Choroid plexus epithelial cell (primary cell): ENCODE data around the gene MGAT1.

Experiments
- DNase-seq: peaks from one replicate; pipeline ENCODE4 v3.0.0-alpha.2; 2010; ENCODE audit warnings: low read depth
- H3K4me3 ChIP-seq: 2 replicates; pipeline ENCODE4 v1.5.1; 2011; ENCODE audit warnings: low read depth, mild to moderate bottlenecking, control low read depth, low read length, moderate library complexity
- CTCF ChIP-seq: conservative IDR thresholded peaks from 2 replicates; pipeline ENCODE4 v1.5.1; 2011; ENCODE audit warnings: low read depth, mild to moderate bottlenecking, control low read depth, inconsistent platforms, low read length, moderate library complexity

MGAT1 gene

GRCh38 chr5:180804129-180804618 is 1.6 kb upstream of the MGAT1 start:
- H3K4me3 ChIP-seq = no peak overlapping the region
- no peak for TF ChIP-seq CTCF
- no peak for DNase-seq

- H3K4me3 ChIP-seq = peak overlapping the region; percentile 99
- peak; percentile 48 for DNase-seq
- TF ChIP-seq CTCF = peak; percentile 40
These were observed 849 bp upstream of the MGAT1 start for GRCh38 chr5:180803181-180804128.

- no peak for TF ChIP-seq CTCF
- no peak for DNase-seq
These were observed 846 bp downstream of the MGAT1 start for GRCh38 chr5:180801596-180802324.

GRCh38 chr5:180799902-180800801 is 2.5 kb downstream of the MGAT1 start:
- H3K4me3 ChIP-seq = no peak overlapping the region
- peak; percentile 30 for TF ChIP-seq CTCF
- DNase-seq = peak; percentile 77

More at GRCh38 chr5:180801596-180802324, 846 bp downstream of the MGAT1 start:
- H3K4me3 ChIP-seq = peak overlapping the region; percentile 99

GRCh38 chr5:180799194-180799593 is 3.4 kb downstream of the MGAT1 start:
- peak; percentile 40 for TF ChIP-seq CTCF
- H3K4me3 ChIP-seq = no peak overlapping the region
- no peak for DNase-seq

- DNase-seq = no peak
- no peak overlapping the region for H3K4me3 ChIP-seq
- TF ChIP-seq CTCF = no peak
These were observed 4.4 kb downstream of the MGAT1 start for GRCh38 chr5:180798193-180798592.
